Measurements from ENCODE around the gene SLC9A8.
"Not testable (repeated sequence)": the region's sequence is repeated elsewhere in the genome, so short reads cannot be mapped to it uniquely, and the experiment has no call there.

The SLC9A8 gene

GRCh38 chr20:49781676-49782075 lies 31.0 kb upstream of the SLC9A8 start:
- no peaks in the 10 kb centered on the region for H3K9me3 Mint-ChIP-seq
- peaks cover 15% of the 10 kb centered on the region for H3K4me1 Mint-ChIP-seq
- H3K4me3 Mint-ChIP-seq, result no peak overlapping the region
- DNase-seq, result no peak
- H3K27me3 Mint-ChIP-seq (ENCODE audit: low read depth, poor library complexity), result no peaks in the 10 kb centered on the region
- no peak overlapping the region for H3K27ac Mint-ChIP-seq
- TF ChIP-seq CTCF (IDR thresholded peaks at IDR 0.05), result no peak
- no peaks in the 10 kb centered on the region for H3K36me3 Mint-ChIP-seq (ENCODE audit: low read depth)

DNA sequence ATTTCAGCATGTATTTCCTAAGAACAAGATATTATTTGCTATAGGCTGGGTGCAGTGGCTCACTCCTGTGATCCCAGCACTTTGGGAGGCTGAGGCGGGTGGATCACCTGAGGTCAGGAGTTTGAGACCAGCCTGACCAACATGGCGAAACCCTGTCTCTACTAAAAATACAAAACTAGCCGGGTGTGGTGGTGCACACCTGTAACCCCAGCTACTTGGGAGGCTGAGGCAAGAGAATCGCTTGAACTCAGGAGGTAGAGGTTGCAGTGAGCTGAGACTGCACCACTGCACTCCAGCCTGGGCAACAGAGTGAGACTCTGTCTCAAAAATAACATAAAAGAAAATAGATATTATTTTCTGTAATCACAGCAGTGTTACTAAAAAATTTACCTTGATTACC lies 30.2 kb upstream of the SLC9A8 start:
- peaks cover 12% of the 10 kb centered on the region for H3K4me1 Mint-ChIP-seq
- DNase-seq; H3K36me3 Mint-ChIP-seq (ENCODE audit: low read depth); H3K4me3 Mint-ChIP-seq; H3K9me3 Mint-ChIP-seq; H3K27ac Mint-ChIP-seq; H3K27me3 Mint-ChIP-seq (ENCODE audit: low read depth, poor library complexity): not testable (repeated sequence)

DNA sequence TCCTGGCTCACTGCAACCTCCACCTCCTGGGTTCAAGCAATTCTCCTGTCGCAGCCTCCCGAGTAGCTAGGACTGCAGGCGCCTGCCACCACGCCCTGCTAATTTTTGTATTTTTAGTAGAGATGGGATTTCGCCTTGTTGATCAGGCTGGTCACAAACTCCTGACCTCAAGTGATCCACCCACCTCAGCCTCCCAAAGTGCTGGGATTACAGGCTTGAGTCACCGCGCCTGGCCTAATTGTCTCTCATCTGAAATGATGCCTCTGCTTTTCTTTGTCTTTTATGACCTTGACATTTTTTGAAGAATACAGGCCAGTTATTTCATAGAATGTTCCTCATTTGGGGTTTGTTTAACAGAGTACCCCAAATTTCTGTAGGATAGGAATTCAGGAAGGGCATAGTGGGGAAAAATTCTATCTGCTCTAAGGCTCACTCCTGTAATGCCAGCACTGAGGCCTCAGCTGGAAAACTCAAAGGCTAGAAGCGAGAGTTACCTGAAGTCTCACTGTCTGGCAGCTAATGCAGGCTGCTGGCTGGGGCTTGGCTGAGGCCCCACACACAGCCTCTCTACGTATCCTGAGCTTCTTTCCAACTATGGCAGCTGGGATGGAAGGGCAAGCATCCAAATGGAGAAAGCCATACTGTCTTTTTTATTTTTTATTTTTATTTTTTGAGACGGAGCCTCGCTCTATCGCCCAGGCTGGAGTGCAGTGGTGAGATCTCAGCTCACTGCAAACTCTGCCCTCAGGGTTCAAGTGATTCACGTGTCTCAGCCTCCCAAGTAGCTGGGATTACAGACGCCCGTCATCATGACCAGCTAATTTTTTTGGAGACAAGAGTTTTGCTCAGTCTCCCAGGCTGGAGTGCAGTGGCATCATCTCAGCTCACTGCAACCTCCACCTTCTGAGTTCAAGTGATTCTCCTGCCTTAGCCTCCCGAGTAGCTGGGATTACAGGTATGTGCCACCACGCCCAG lies 29.3 kb upstream of the SLC9A8 start:
- not testable (repeated sequence) for H3K9me3 Mint-ChIP-seq; H3K27ac Mint-ChIP-seq; H3K4me3 Mint-ChIP-seq; H3K36me3 Mint-ChIP-seq (ENCODE audit: low read depth); H3K27me3 Mint-ChIP-seq (ENCODE audit: low read depth, poor library complexity); DNase-seq
- H3K4me1 Mint-ChIP-seq, result peaks cover 12% of the 10 kb centered on the region

- H3K4me1 Mint-ChIP-seq, result peaks cover 12% of the 10 kb centered on the region
- no peak for TF ChIP-seq CTCF (IDR thresholded peaks at IDR 0.05)
Observed at GRCh38 chr20:49784291-49784690, 28.3 kb upstream of the SLC9A8 start.

GRCh38 chr20:49785149-49785851 lies 27.3 kb upstream of the SLC9A8 start:
- Mint-ChIP-seq H3K27ac (peak overlapping the region; percentile 69), H3K4me1 (peaks cover 19% of the 10 kb centered on the region), H3K9me3 (no peaks in the 10 kb centered on the region), H3K27me3 (ENCODE audit: low read depth, poor library complexity) (peaks cover 2% of the 10 kb centered on the region), H3K36me3 (ENCODE audit: low read depth) (no peaks in the 10 kb centered on the region), H3K4me3 (no peak overlapping the region)
- no peak for TF ChIP-seq CTCF (IDR thresholded peaks at IDR 0.05)
- no peak for DNase-seq

More at GRCh38 chr20:49784291-49784690, 28.3 kb upstream of the SLC9A8 start:
- Mint-ChIP-seq H3K9me3 (no peaks in the 10 kb centered on the region), H3K4me3 (no peak overlapping the region), H3K27me3 (ENCODE audit: low read depth, poor library complexity) (no peaks in the 10 kb centered on the region), H3K27ac (no peak overlapping the region), H3K36me3 (ENCODE audit: low read depth) (no peaks in the 10 kb centered on the region)
- DNase-seq, result no peak

- H3K27me3 Mint-ChIP-seq (ENCODE audit: low read depth, poor library complexity), result peaks cover 2% of the 10 kb centered on the region
- DNase-seq, result no peak
- H3K27ac Mint-ChIP-seq, result peak overlapping the region; percentile 69
- H3K36me3 Mint-ChIP-seq (ENCODE audit: low read depth), result no peaks in the 10 kb centered on the region
- H3K9me3 Mint-ChIP-seq, result no peaks in the 10 kb centered on the region
- no peak overlapping the region for H3K4me3 Mint-ChIP-seq
- peaks cover 21% of the 10 kb centered on the region for H3K4me1 Mint-ChIP-seq
- no peak for TF ChIP-seq CTCF (IDR thresholded peaks at IDR 0.05)
Observed at GRCh38 chr20:49785852-49786175, 26.8 kb upstream of the SLC9A8 start.

Data from nephron progenitor cell (in vitro differentiated cells).